ENCODE results near the gene OSBPL3.

GRCh38 chr7:24864214-24864817, 115.7 kb downstream of the OSBPL3 start:
- TF ChIP-seq CTCF (IDR thresholded peaks at IDR 0.05) (no peak), AR (CRISPR knock-in tag; IDR thresholded peaks at IDR 0.05) (no peak), JUN (CRISPR knock-in tag; IDR thresholded peaks at IDR 0.05) (no peak), NFYB (CRISPR knock-in tag; conservative IDR thresholded peaks at IDR 0.05; ENCODE audit: low read depth) (no peak), HMGXB4 (CRISPR knock-in tag; IDR thresholded peaks at IDR 0.05) (no peak), RELA (CRISPR knock-in tag; IDR thresholded peaks at IDR 0.05; ENCODE audit: borderline replicate concordance) (no peak), AFF4 (CRISPR knock-in tag; IDR thresholded peaks at IDR 0.05; ENCODE audit: borderline replicate concordance) (no peak), SOX15 (CRISPR knock-in tag; IDR thresholded peaks at IDR 0.05) (no peak), MAX (CRISPR knock-in tag; IDR thresholded peaks at IDR 0.05) (no peak)
